Measurements from ENCODE around the gene TFDP2. TPM values are rescaled to one million over a fixed set of nuclear protein-coding genes. Genes with fewer than 3 reads are reported as not detected.

The TFDP2 gene
- total RNA-seq, 2 experiments from 2014 or later = 99.9 to 169 TPM

GRCh38 chr3:142019794-142020320 lies 129.5 kb downstream of the TFDP2 start:
- ChIA-PET POLR2A (interaction anchor here (2.3 kb wide), 1 partner anchor 9 kb away, joined by 7 read pairs; no protein-coding TSS in a partner anchor), CTCF (ENCODE audit: unreplicated experiment) (no interaction called here)
- H4K20me1 ChIP-seq (ENCODE audit: insufficient read depth, low read length) = peaks cover 8% of the 10 kb centered on the region; the same call in 1 of the 2 replicates
- intact Hi-C loops (cut with micrococcal nuclease; ENCODE audit: unreplicated experiment) = loop anchor here (5.0 to 10.0 kb wide), 3 partner anchors 207 to 1955 kb away; partner anchors contain the start of genes DIPK2A, GK5 and U2SURP
- H3K36me3 ChIP-seq (ENCODE audit: insufficient read depth, low read length) = peaks cover 75% of the 10 kb centered on the region
- no peak for DNase-seq (ENCODE audit: low spot score)
- no peak overlapping the region for H2AFZ ChIP-seq (ENCODE audit: low read length)
- H3K9me3 ChIP-seq (ENCODE audit: low read length) = no peaks in the 10 kb centered on the region
- H3K4me1 ChIP-seq (ENCODE audit: insufficient read depth, low read length, poor library complexity, severe bottlenecking) = peaks cover 50% of the 10 kb centered on the region
- TF ChIP-seq EZH2phosphoT487 (IDR thresholded peaks at IDR 0.05; ENCODE audit: borderline replicate concordance, low read depth, low read length) (no peak), CTCF (conservative IDR thresholded peaks at IDR 0.05; ENCODE audit: low read length) (no peak)
- no peak overlapping the region for H3K4me2 ChIP-seq (ENCODE audit: low read length)
- no peak overlapping the region for H3K4me3 ChIP-seq (ENCODE audit: low read depth, low read length, poor library complexity, severe bottlenecking)
- H3K79me2 ChIP-seq (ENCODE audit: insufficient read depth, low read depth, low read length) = peaks cover 96% of the 10 kb centered on the region
- H3K27ac ChIP-seq (ENCODE audit: low read depth, low read length, poor library complexity, severe bottlenecking) = no peak overlapping the region
- H3K9me2 ChIP-seq (ENCODE audit: insufficient read depth, low read length) = no peaks in the 10 kb centered on the region
- no TSS peak for BruUV-seq (replicated peaks)

DNA sequence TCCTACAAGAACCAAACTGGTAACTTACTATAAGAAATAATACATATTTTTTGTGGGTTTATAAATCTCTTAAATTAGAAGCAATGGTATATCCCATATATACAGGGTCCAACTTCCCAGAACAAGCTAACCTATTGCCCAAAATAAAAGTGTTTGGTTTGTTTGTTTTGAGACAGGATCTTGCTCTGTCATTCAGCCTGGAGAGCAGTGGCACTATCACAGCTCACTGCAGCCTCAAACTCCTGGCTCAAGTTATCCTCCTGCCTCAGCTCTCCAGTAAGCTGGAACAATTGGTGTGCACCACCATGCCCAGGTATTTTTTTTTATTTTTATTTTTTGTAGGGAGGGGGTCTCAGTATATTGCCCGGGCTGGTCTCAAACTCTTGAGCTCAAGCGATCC lies 135.4 kb downstream of the TFDP2 start:
- Histone ChIP-seq H4K20me1 (ENCODE audit: insufficient read depth, low read length) (0 out of 2 replicates have a peak, but pooled peaks cover 6% of the 10 kb centered on the region), H2AFZ (ENCODE audit: low read length) (no peak overlapping the region), H3K4me2 (ENCODE audit: low read length) (no peak overlapping the region), H3K9me2 (ENCODE audit: insufficient read depth, low read length) (no peaks in the 10 kb centered on the region), H3K27ac (ENCODE audit: low read depth, low read length, poor library complexity, severe bottlenecking) (no peak overlapping the region), H3K36me3 (ENCODE audit: insufficient read depth, low read length) (peaks cover 70% of the 10 kb centered on the region), H3K79me2 (ENCODE audit: insufficient read depth, low read depth, low read length) (peaks cover 87% of the 10 kb centered on the region), H3K4me3 (ENCODE audit: low read depth, low read length, poor library complexity, severe bottlenecking) (no peak overlapping the region), H3K9me3 (ENCODE audit: low read length) (no peaks in the 10 kb centered on the region), H3K4me1 (ENCODE audit: insufficient read depth, low read length, poor library complexity, severe bottlenecking) (no peaks in the 10 kb centered on the region)
- intact Hi-C loops (cut with micrococcal nuclease; ENCODE audit: unreplicated experiment) = no loop called here
- POLR2A ChIA-PET = interaction anchor here (0.6 to 2.6 kb wide), 5 partner anchors 8 to 205 kb away, joined by 3 to 9 read pairs (median 4); no protein-coding TSS in a partner anchor
- TF ChIP-seq CTCF (conservative IDR thresholded peaks at IDR 0.05; ENCODE audit: low read length) (no peak), EZH2phosphoT487 (IDR thresholded peaks at IDR 0.05; ENCODE audit: borderline replicate concordance, low read depth, low read length) (no peak)
- DNase-seq (ENCODE audit: low spot score) = no peak
- CTCF ChIA-PET (ENCODE audit: unreplicated experiment) = no interaction called here
- BruUV-seq (replicated peaks) = no TSS peak

DNA sequence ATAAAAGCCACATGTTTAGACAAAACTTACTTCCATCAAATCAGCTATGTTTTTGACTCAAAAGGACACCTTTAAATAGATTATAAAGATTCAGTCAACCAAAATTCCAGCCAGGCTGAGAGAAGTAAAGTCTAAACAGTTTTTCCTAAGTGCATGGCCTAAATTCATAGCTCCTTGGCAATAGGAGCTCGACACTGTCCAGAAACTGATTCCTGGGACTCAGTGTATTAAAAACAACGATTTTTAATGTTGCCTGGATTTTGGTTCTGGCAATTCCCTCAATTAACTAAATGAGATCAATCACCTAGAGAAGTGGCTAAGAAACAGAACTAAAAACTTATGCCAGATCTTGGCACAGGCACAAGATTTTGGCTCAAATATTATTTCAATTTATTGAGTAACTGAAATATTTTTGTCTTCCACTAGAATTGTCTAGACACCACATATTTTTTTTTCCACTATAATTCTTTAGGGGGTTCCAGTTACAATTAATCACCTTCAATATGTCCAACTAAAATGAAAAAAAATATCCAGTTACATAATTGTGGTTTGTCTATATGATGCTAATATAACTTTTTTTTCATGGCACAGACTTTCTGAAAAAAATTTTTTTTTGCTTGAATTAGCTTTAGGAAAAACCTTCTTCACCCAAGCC lies 135.9 kb downstream of the TFDP2 start:
- no TSS peak for BruUV-seq (replicated peaks)
- POLR2A ChIA-PET = interaction anchor here (0.6 to 2.6 kb wide), 6 partner anchors 9 to 38 kb away, joined by 3 to 9 read pairs (median 4); no protein-coding TSS in a partner anchor

More for the DNA sequence above, 135.9 kb downstream of the TFDP2 start:
- H3K4me1 ChIP-seq (ENCODE audit: insufficient read depth, low read length, poor library complexity, severe bottlenecking) = no peaks in the 10 kb centered on the region
- peaks cover 70% of the 10 kb centered on the region for H3K36me3 ChIP-seq (ENCODE audit: insufficient read depth, low read length)
- CTCF ChIA-PET (ENCODE audit: unreplicated experiment) = no interaction called here
- no peaks in the 10 kb centered on the region for H3K9me3 ChIP-seq (ENCODE audit: low read length)
- H3K4me3 ChIP-seq (ENCODE audit: low read depth, low read length, poor library complexity, severe bottlenecking) = no peak overlapping the region
- H3K27ac ChIP-seq (ENCODE audit: low read depth, low read length, poor library complexity, severe bottlenecking) = no peak overlapping the region
- H3K79me2 ChIP-seq (ENCODE audit: insufficient read depth, low read depth, low read length) = peaks cover 87% of the 10 kb centered on the region
- H4K20me1 ChIP-seq (ENCODE audit: insufficient read depth, low read length) = peaks cover 6% of the 10 kb centered on the region; the same call in 1 of the 2 replicates
- no peak overlapping the region for H2AFZ ChIP-seq (ENCODE audit: low read length)
- no peak for TF ChIP-seq CTCF (conservative IDR thresholded peaks at IDR 0.05; ENCODE audit: low read length)
- TF ChIP-seq EZH2phosphoT487 (IDR thresholded peaks at IDR 0.05; ENCODE audit: borderline replicate concordance, low read depth, low read length) = no peak
- no peaks in the 10 kb centered on the region for H3K9me2 ChIP-seq (ENCODE audit: insufficient read depth, low read length)
- DNase-seq (ENCODE audit: low spot score) = no peak
- intact Hi-C loops (cut with micrococcal nuclease; ENCODE audit: unreplicated experiment) = no loop called here
- no peak overlapping the region for H3K4me2 ChIP-seq (ENCODE audit: low read length)
